Stimulated activated CD4-positive, alpha-beta T cell treated with anti-CD3 and anti-CD28 coated beads, TNF-alpha, amount 100 ng/mL, for 4 hours (primary cell): ENCODE data around the gene PKIB.
"Not testable (repeated sequence)": the region's sequence is repeated elsewhere in the genome, so short reads cannot be mapped to it uniquely, and the experiment has no call there.

Experiments used
- DNase-seq, 3 experiments: peaks; one replicate each; pipeline ENCODE4 v3.0.0-alpha.2; 2020; ENCODE audit warnings: low read depth in 3 of 3

PKIB gene

GRCh38 chr6:122744856-122745255 lies 134.7 kb downstream of the PKIB start:
- DNase-seq = not testable (repeated sequence)

- DNase-seq = no peak
Measured at GRCh38 chr6:122746688-122747087, 136.5 kb downstream of the PKIB start.

GRCh38 chr6:122747573-122747972 lies 137.4 kb downstream of the PKIB start:
- no peak for DNase-seq

- DNase-seq = not testable (repeated sequence)
Measured at GRCh38 chr6:122748945-122749344, 138.7 kb downstream of the PKIB start.

GRCh38 chr6:122749451-122750050 lies 139.3 kb downstream of the PKIB start:
- DNase-seq = no peak

- DNase-seq = no peak
Measured at GRCh38 chr6:122751326-122751725, 141.1 kb downstream of the PKIB start.

- no peak for DNase-seq
Measured at GRCh38 chr6:122752459-122752858, 142.3 kb downstream of the PKIB start.

GRCh38 chr6:122753000-122753687 lies 142.9 kb downstream of the PKIB start:
- no peak for DNase-seq

GRCh38 chr6:122753688-122754056 lies 143.5 kb downstream of the PKIB start:
- no peak for DNase-seq

- no peak for DNase-seq
Measured at GRCh38 chr6:122754191-122754731, 144.1 kb downstream of the PKIB start.

GRCh38 chr6:122755901-122756300 lies 145.7 kb downstream of the PKIB start:
- no peak for DNase-seq

GRCh38 chr6:122758927-122759334 lies 148.7 kb downstream of the PKIB start:
- DNase-seq = no peak

- no peak for DNase-seq
Measured at GRCh38 chr6:122760330-122760729, 150.1 kb downstream of the PKIB start.

- DNase-seq = no peak
Measured at GRCh38 chr6:122766256-122766655, 156.1 kb downstream of the PKIB start.

- DNase-seq = no peak
Measured at GRCh38 chr6:122770835-122771601, 160.8 kb downstream of the PKIB start.

GRCh38 chr6:122772724-122773415 lies 162.7 kb downstream of the PKIB start:
- DNase-seq = no peak
